ENCODE results near the gene SLC5A10.

SLC5A10 gene

GRCh38 chr17:19002805-19003542, 51.0 kb downstream of the SLC5A10 start:
- DNase-seq (ENCODE audit: low spot score), result no peak

GRCh38 chr17:19003543-19004420, 51.8 kb downstream of the SLC5A10 start:
- DNase-seq (ENCODE audit: low spot score), result no peak

GRCh38 chr17:19004421-19005136, 52.6 kb downstream of the SLC5A10 start, which contains the start of gene FAM83G:
TSS of gene FAM83G (minus strand) at chr17:19004764. CDS start at chr17:19004041, 723 bp downstream.
- peak; percentile 77 for DNase-seq (ENCODE audit: low spot score)

GRCh38 chr17:19005137-19005773, 53.3 kb downstream of the SLC5A10 start:
- no peak for DNase-seq (ENCODE audit: low spot score)

GRCh38 chr17:19005789-19006430, 53.9 kb downstream of the SLC5A10 start:
- no peak for DNase-seq (ENCODE audit: low spot score)

- no peak for DNase-seq (ENCODE audit: low spot score)
Observed at GRCh38 chr17:19006698-19007097, 54.7 kb downstream of the SLC5A10 start.

GRCh38 chr17:19009970-19010369, 58.0 kb downstream of the SLC5A10 start:
- DNase-seq (ENCODE audit: low spot score), result no peak

- no peak for DNase-seq (ENCODE audit: low spot score)
Observed at GRCh38 chr17:19010729-19011505, 59.0 kb downstream of the SLC5A10 start.

- no peak for DNase-seq (ENCODE audit: low spot score)
Observed at GRCh38 chr17:19011581-19011980, 59.6 kb downstream of the SLC5A10 start.

GRCh38 chr17:19012171-19013080, 60.5 kb downstream of the SLC5A10 start:
- DNase-seq (ENCODE audit: low spot score), result no peak

- no peak for DNase-seq (ENCODE audit: low spot score)
Observed at GRCh38 chr17:19013226-19013625, 61.3 kb downstream of the SLC5A10 start.

- DNase-seq (ENCODE audit: low spot score), result no peak
Observed at GRCh38 chr17:19013806-19014627, 62.1 kb downstream of the SLC5A10 start.

- DNase-seq (ENCODE audit: low spot score), result no peak
Observed at GRCh38 chr17:19014628-19015215, 62.8 kb downstream of the SLC5A10 start.

- no peak for DNase-seq (ENCODE audit: low spot score)
Observed at GRCh38 chr17:19015428-19015827, 63.5 kb downstream of the SLC5A10 start.

GRCh38 chr17:19016297-19016696, 64.3 kb downstream of the SLC5A10 start:
- DNase-seq (ENCODE audit: low spot score), result no peak

- no peak for DNase-seq (ENCODE audit: low spot score)
Observed at GRCh38 chr17:19016881-19017280, 64.9 kb downstream of the SLC5A10 start.

- DNase-seq (ENCODE audit: low spot score), result no peak
Observed at GRCh38 chr17:19017401-19017800, 65.4 kb downstream of the SLC5A10 start.
